ENCODE data around the gene NTN4. TPM values are rescaled to one million over a fixed set of nuclear protein-coding genes. Genes with fewer than 3 reads are reported as not detected.

The NTN4 gene
- total RNA-seq, 1 donor from 2014 or later = 81.3 TPM

- peaks cover 1% of the 10 kb centered on the region for H3K36me3 ChIP-seq (ENCODE audit: control insufficient read depth, insufficient read depth, low read length)
- TF ChIP-seq CTCF (IDR thresholded peaks at IDR 0.05; ENCODE audit: insufficient read depth, low read length, poor library complexity, severe bottlenecking) = no peak
- H3K27me3 ChIP-seq (ENCODE audit: control insufficient read depth, insufficient read depth, low read length) = no peaks in the 10 kb centered on the region
- DNase-seq (ENCODE audit: low read depth) = no peak
- H3K4me3 ChIP-seq (ENCODE audit: low read depth, low read length) = no peak overlapping the region
These were observed 85.4 kb downstream of the NTN4 start for GRCh38 chr12:95705143-95705542.

DNA sequence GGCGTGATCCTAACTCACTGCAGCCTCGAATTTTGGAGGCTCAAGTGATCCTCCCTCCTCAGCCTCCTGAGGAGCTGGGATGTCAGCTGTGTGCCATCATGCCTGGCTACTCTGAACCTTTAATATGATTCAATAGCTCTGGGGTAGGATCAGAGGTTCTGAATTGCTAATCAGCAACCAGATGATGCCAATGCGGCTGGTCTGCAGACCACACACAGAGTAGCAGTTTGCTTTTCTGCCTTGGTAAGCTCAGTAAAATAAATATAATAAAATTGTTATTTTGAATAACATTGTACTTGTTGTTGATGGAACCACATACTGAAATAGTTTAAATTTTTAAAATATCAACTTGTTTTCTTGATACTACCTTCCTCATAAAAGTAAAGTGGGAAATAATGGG, 86.6 kb downstream of the NTN4 start:
- no peaks in the 10 kb centered on the region for H3K27me3 ChIP-seq (ENCODE audit: control insufficient read depth, insufficient read depth, low read length)
- no peak for DNase-seq (ENCODE audit: low read depth)
- no peak for TF ChIP-seq CTCF (IDR thresholded peaks at IDR 0.05; ENCODE audit: insufficient read depth, low read length, poor library complexity, severe bottlenecking)
- peaks cover 1% of the 10 kb centered on the region for H3K36me3 ChIP-seq (ENCODE audit: control insufficient read depth, insufficient read depth, low read length)
- no peak overlapping the region for H3K4me3 ChIP-seq (ENCODE audit: low read depth, low read length)

DNA sequence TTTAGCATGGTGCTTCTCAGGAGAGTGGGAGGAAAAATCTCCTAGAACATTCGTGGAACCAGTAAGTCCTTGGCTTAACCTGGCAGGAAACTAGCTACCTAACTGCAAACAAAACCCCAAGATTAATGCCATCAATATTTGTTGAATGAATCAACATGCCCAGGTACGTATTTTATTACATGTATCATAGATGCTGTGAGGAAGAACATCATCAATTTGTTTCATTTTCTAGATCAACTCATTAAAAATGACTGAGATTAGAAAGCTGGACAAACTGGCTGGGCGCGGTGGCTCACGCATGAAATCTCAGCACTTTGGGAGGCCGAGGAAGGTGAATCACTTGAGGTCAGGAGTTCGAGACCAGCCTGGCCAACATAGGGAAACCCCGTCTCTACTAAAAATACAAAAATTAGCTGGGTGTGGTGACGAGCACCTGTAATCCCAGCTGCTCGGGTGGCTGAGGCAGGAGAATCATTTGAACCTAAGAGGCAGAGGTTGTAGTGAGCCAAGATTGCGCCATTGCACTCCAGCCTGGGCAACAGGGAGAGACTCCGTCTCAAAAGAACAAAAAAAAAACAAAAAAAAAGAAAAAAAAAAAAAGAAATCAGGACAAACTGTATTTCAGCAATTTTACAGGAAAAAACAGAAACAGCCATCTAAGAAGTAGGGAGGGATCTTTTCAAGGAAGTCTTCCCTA, 88.7 kb downstream of the NTN4 start:
- no peak for TF ChIP-seq CTCF (IDR thresholded peaks at IDR 0.05; ENCODE audit: insufficient read depth, low read length, poor library complexity, severe bottlenecking)
- Histone ChIP-seq H3K4me3 (ENCODE audit: low read depth, low read length) (no peak overlapping the region), H3K36me3 (ENCODE audit: control insufficient read depth, insufficient read depth, low read length) (no peaks in the 10 kb centered on the region), H3K27me3 (ENCODE audit: control insufficient read depth, insufficient read depth, low read length) (no peaks in the 10 kb centered on the region)
- peak; percentile 10 for DNase-seq (ENCODE audit: low read depth)

- H3K4me3 ChIP-seq (ENCODE audit: low read depth, low read length) = no peak overlapping the region
- no peaks in the 10 kb centered on the region for H3K36me3 ChIP-seq (ENCODE audit: control insufficient read depth, insufficient read depth, low read length)
- TF ChIP-seq CTCF (IDR thresholded peaks at IDR 0.05; ENCODE audit: insufficient read depth, low read length, poor library complexity, severe bottlenecking) = no peak
- DNase-seq (ENCODE audit: low read depth) = no peak
- H3K27me3 ChIP-seq (ENCODE audit: control insufficient read depth, insufficient read depth, low read length) = no peaks in the 10 kb centered on the region
These were observed 89.3 kb downstream of the NTN4 start for GRCh38 chr12:95701275-95701674.

DNA sequence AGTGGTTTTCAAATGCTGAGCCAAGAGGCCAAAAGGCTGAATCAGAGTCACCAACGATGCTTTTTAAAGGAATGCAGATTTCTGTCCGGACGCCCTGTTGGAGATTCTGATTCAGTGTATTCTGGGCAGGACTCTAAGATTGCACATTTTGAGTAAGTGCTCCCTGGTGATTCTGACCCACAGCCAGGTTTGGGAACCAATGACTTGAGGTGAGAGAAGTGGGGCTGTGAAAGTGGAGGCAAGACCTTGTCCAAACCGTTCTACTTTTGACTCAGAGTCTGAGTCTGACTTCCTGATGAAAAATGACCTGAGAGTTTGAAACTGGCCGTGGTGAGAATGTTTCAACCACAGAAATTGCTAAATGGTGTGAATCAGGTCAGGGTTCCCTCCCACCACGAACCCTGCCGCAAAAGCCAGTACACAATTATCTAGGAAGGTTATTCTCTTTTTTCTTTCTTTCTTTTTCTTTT, 90.2 kb downstream of the NTN4 start:
- H3K27me3 ChIP-seq (ENCODE audit: control insufficient read depth, insufficient read depth, low read length) = no peaks in the 10 kb centered on the region
- H3K4me3 ChIP-seq (ENCODE audit: low read depth, low read length) = no peak overlapping the region
- TF ChIP-seq CTCF (IDR thresholded peaks at IDR 0.05; ENCODE audit: insufficient read depth, low read length, poor library complexity, severe bottlenecking) = no peak
- no peaks in the 10 kb centered on the region for H3K36me3 ChIP-seq (ENCODE audit: control insufficient read depth, insufficient read depth, low read length)
- peak; percentile 61 for DNase-seq (ENCODE audit: low read depth)

GRCh38 chr12:95699579-95699978, 91.0 kb downstream of the NTN4 start:
- no peak overlapping the region for H3K4me3 ChIP-seq (ENCODE audit: low read depth, low read length)
- no peaks in the 10 kb centered on the region for H3K27me3 ChIP-seq (ENCODE audit: control insufficient read depth, insufficient read depth, low read length)
- no peak for DNase-seq (ENCODE audit: low read depth)
- no peaks in the 10 kb centered on the region for H3K36me3 ChIP-seq (ENCODE audit: control insufficient read depth, insufficient read depth, low read length)
- no peak for TF ChIP-seq CTCF (IDR thresholded peaks at IDR 0.05; ENCODE audit: insufficient read depth, low read length, poor library complexity, severe bottlenecking)
